Activated CD8-positive, alpha-beta memory T cell treated with anti-CD3 and anti-CD28 coated beads, Interleukin-2, amount 50 U/mL, for 1 hour (primary cell): ENCODE data around the gene RBM8A.
"Not testable (repeated sequence)": the region's sequence is repeated elsewhere in the genome, so short reads cannot be mapped to it uniquely, and the experiment has no call there.

Source experiments
- DNase-seq: peaks from one replicate; pipeline ENCODE4 v3.0.0-alpha.2; 2020; ENCODE audit errors: extremely low read depth

The RBM8A gene

GRCh38 chr1:145956781-145957442, 29.6 kb upstream of the RBM8A start:
- no peak for DNase-seq

- no peak for DNase-seq
These were observed 29.1 kb upstream of the RBM8A start for GRCh38 chr1:145956361-145956760.

GRCh38 chr1:145955436-145955835, 28.2 kb upstream of the RBM8A start:
- no peak for DNase-seq

- no peak for DNase-seq
These were observed 26.6 kb upstream of the RBM8A start for GRCh38 chr1:145953861-145954260.

- DNase-seq, result no peak
These were observed 25.6 kb upstream of the RBM8A start for GRCh38 chr1:145952903-145953302.

- DNase-seq, result no peak
These were observed 24.2 kb upstream of the RBM8A start for GRCh38 chr1:145951526-145951925.

GRCh38 chr1:145949219-145949618, 21.9 kb upstream of the RBM8A start:
- DNase-seq, result no peak

GRCh38 chr1:145947551-145947950, 20.3 kb upstream of the RBM8A start:
- DNase-seq, result no peak

- no peak for DNase-seq
These were observed 19.2 kb upstream of the RBM8A start for GRCh38 chr1:145946477-145946986.

GRCh38 chr1:145944532-145944931, 17.2 kb upstream of the RBM8A start:
- no peak for DNase-seq

- no peak for DNase-seq
These were observed 15.6 kb upstream of the RBM8A start for GRCh38 chr1:145942871-145943270.

GRCh38 chr1:145942405-145942804, 15.1 kb upstream of the RBM8A start:
- DNase-seq, result no peak

- DNase-seq, result no peak
These were observed 10.2 kb upstream of the RBM8A start for GRCh38 chr1:145937436-145937835.

- DNase-seq, result no peak
These were observed 9.0 kb upstream of the RBM8A start for GRCh38 chr1:145936247-145936646.

GRCh38 chr1:145935708-145936107, 8.4 kb upstream of the RBM8A start:
- DNase-seq, result no peak

GRCh38 chr1:145932522-145933009, 5.3 kb upstream of the RBM8A start:
- DNase-seq, result not testable (repeated sequence)

GRCh38 chr1:145927916-145928643, 796 bp upstream of the RBM8A start:
- no peak for DNase-seq

- DNase-seq, result no peak
These were observed 610 bp downstream of the RBM8A start for GRCh38 chr1:145926686-145927062.

GRCh38 chr1:145922266-145922665, 5.0 kb downstream of the RBM8A start:
- DNase-seq, result no peak

- not testable (repeated sequence) for DNase-seq
These were observed 7.0 kb downstream of the RBM8A start for GRCh38 chr1:145920297-145920696.

- DNase-seq, result no peak
These were observed 8.0 kb downstream of the RBM8A start for GRCh38 chr1:145918992-145919939.
